Kidney capillary endothelial cell (primary cell): ENCODE results near the gene SGIP1.

Experiments
- DNase-seq: peaks from one replicate; pipeline ENCODE4 v3.0.0-alpha.2; 2018; ENCODE audit warnings: low spot score

The SGIP1 gene

DNA sequence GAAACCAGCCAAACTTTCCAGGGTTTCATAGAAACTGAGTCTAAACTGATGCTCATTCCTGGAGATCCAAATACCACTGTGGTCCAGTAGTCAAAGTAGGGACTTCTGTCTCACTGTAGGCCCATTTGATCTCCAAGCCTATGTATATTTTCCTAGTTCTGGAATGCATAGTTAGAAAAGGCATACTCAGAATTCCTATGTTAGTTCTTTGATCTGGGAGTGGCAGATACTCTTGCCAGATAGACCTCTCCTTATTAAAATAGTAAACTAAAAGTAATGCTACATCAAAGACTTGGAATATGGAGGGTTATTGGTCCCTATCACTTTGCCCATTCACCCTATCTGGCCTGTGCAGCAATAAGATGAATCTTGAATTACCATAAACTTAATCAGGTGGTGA is 10.4 kb upstream of the SGIP1 start:
- DNase-seq: no peak

DNA sequence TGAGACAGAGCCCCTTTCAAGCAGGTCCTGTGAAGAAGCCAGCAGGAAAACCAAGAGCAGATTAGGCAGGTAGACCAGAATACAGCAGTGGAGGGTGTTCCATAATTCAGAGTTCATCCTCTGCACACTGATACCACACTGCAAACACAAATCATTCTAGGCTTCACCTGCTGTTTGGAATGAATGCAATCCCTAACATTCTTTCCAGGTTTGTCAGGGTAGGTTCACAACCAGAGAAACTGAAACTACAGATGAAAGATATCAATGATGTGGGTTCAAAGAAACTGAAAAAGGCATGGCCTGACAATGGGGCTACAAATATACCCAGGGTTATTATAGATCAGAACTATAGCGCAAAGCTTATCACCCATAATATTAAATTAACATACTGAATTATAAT is 8.9 kb upstream of the SGIP1 start:
- DNase-seq: no peak

DNA sequence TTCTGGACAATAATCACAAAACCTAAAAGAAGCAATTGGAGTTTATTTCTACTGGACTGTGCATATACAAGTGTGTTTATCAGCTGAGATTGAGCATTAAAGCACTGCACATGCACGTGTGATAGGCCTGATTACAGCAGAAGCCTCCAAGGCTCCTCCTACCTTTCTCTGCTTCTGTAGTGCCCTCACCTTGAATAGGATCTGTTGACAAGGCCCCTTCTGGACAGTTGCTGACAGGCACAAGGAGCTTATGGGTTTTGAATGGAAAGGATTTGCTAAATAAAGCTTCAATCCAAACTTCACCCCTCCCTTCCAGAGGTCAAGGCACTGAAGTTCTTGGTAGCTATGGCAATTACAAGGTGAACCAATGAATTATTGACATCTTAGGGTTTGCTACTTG is 7.9 kb upstream of the SGIP1 start:
- DNase-seq: no peak

DNA sequence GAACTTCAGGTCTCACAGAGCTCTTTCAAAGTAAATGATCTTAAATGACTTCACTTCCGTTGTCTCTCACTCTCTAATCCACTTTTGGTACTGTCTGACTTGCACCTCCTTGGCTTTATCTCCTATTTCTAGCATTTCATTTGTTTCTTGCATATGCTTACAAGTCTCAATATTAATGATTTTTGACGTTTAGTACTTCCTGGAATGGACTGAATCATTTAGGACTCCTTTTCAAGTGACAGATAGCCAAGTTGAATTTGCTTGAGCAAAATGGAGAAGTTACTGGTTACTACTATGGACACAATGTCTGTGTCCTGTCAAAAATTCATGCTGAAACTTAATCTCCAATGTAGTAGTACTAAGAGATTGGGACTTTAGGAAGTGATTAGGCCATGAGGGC is 7.0 kb upstream of the SGIP1 start:
- no peak for DNase-seq

DNA sequence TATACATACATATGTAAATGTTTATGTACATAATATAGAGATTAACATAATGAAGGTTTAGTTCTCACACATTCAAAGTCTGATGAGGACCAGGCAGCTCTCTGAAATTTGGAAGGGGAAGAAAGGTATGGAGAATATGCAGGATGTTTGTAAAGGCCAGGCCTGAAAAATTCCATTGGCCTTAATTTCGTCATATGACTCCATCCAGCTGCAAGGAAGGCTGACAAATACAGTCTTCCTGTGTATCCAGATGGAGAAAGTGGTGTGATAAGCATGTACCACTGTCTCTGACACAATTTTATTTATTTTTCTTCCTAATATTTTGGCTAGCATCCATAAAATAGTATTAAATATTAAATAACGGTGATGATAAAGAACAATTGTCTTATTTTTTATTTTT is 6.3 kb upstream of the SGIP1 start:
- peak; percentile 76 for DNase-seq

DNA sequence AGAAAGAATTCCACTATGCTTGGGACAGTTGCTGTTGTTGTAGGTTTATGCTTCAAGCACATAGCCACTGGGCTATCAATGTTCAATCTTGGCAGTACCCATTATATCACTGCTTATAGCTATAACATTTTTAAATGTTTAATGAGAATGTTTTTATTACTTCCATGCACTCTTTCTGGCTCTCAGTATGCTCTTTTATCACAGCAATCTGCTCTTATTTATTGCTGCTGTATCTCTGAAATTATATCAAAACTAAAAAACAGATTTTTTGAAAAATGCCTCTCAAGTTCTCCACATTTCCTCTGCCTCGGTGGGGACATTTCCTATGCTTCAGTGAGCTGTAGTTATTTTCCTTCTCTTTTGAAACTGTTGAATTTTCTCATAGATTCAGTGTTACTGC is 5.4 kb upstream of the SGIP1 start:
- DNase-seq: no peak

DNA sequence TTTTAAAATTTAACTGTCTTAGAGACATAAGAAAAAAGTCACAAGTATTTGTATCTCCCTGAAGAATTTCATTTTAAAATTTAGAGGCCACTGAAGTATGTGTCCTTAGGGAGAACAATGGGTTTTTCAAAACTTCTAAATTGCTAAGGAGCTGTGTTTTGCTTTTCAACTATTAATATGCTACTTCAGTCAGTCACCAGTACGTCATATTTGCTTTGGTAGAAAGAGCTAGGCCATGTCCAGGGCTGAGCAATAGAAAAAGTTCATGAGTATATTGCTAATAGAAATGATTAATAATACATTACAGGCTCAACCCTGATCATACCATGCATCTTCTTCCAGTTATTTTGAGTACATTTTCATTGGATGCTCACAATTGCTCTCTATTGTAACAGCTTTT is 1.7 kb upstream of the SGIP1 start:
- no peak for DNase-seq

DNA sequence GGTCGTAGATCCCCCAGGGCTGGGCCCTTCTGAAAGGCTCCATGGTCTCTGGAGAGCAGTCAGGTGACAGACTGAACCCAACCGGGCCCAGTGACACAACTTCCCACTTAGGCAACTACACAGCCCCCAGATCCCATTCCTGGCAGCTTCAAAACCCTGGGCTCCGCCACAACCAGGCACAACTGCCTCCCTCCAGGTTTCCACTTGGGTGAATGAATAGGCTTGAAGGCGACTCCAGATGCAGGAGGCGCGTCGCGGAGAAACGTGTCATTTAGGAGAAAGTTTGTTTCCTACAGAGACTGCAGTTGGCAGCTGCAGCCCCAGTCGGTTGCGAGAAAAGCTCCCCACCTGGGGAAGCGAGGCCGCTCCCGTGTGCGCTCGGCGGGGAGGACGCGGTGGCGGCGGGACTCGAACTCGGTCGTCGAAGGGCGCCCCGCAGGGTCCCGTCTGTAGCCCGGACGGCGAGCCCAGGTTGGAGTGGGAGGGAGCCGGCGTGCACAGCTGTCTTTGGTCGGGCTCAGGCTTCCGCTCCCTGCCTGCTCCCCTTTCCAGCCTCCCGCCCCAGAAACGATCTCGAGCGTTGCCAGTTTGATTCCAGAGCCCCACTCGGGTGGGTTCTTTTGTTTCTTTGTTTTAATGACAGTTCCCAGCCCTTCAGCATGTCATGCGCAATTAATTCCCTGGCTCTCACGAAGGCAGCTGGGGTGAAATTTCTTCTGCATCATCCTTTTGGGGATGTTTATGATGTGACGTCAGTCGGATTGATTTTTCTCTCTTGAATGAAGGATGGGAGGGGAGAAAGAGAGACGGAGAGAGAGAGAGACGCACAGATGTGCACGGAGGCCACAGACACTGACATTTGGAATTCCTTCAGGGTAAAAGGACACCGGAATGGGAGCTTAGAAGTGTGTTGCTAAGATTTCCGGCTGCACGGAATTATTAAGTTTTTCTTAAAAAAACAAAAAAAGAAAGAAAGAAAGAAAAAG is 862 bp upstream of the SGIP1 start:
- no peak for DNase-seq

DNA sequence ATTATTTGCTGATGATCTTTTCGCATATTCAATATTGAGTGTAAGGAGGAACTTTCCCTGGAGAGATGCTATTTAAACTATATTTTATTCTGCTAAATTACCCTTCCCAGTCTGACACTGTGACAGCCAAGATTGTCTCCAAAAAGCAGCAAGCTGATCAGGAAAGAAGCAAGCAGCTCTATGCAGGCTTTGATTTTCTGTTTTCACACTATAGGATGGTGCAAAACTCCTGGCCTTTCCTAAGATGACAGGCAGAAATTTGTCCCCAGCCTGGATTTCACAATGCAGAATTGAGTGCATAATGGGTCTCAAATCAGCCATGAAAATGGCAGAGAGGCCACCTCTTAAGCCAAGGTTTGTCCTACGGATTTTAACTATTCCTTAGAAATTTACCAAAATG is 1.1 kb downstream of the SGIP1 start:
- DNase-seq: no peak

DNA sequence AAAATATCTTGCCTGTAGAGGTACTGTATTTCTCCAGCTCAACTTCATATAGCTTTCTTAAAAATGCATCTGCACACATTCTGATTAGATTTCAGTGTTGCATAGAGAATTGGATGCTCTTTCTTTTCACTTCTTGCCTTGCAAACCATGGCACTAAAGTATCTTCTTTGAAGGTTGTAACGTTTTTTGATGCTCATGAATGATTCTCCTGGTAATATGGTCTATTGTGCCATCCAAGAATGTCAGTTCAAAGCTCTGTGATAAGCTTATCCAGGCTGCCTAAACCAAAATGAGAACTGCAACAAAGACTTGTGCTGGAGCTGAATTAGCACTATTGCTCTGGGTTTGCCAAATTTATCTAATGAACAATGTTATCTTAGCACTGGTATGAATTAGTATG is 1.9 kb downstream of the SGIP1 start:
- no peak for DNase-seq

DNA sequence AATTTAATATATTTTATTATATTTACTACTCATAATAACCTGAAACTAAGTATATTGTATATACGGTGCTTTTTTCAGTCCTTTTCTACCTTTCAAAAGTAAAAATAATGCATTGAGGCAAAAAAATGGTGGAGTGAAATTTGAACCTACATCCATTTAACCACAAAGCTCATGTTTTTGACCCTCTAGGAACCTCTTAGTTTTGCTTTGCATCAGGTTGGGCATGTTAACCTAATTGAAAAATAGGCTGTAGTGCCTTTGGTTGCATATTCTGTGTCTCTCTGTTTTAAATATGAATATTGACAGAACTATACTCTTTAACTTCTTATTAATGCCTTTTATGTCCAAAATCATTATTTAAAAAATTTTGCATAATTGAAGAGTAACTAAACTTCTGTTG is 3.8 kb downstream of the SGIP1 start:
- no peak for DNase-seq

DNA sequence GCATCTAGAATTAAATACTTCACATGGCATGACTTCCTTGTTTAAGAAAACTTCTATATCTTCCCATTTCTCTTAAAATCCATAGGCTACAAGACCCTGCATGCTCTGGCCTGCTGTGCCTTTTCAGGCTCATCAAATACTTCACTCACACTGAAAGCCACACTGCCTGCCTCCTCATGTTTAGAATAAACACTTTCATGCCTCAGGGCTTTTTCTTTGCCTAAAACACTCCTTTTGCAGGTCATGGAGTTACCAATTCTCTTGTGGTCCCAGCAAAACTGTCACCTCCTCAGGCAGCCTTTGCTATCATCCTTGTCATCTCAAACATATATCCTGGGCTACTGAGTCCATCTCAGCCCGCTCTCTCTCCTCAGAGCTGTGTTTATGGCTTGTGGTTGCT is 5.5 kb downstream of the SGIP1 start:
- DNase-seq: no peak

DNA sequence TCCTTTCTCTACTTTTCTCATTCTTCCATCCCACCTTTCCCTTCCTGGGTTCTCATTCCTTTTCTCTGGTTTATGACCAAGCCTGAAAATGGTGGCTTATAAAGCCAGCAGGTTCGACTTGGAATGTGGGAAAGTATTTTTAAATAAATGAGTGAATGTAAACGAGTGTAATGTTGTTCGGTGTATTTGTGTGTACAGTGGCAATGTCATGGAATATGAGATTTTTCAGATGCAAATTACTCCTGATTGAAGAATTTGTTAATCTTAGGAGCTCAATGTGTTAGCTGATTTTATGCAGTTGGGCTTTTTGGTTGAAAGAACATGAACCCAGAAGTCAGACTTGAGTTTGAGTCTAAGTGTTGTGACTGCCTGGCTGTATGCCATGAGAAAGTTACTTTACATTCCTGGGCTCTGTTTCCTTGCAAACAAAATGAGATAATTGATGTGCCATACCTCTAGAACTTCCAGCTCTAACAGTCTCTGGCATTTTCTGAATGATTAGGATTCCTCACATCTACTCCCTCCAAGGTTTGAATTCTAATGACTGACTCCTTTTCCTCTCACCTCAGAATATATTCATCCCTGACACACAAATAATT is 6.6 kb downstream of the SGIP1 start:
- no peak for DNase-seq

DNA sequence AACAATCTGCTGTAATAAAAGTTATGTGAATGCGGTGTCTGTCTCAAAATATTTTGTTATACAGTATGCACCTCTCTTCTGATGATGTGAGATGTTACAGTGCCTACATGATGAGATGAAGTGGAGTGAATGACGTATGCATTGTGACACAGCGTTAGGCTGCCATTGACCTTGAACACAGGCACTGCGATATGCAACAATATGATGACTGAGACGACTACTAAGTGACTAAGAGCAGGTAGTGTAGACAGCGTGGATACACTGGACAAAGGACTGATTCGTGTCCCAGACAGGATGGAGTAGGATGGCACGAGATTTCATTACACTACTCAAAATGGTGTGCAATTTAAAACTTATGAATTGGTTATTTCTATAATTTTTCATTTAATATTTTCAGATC is 8.4 kb downstream of the SGIP1 start:
- DNase-seq: no peak

DNA sequence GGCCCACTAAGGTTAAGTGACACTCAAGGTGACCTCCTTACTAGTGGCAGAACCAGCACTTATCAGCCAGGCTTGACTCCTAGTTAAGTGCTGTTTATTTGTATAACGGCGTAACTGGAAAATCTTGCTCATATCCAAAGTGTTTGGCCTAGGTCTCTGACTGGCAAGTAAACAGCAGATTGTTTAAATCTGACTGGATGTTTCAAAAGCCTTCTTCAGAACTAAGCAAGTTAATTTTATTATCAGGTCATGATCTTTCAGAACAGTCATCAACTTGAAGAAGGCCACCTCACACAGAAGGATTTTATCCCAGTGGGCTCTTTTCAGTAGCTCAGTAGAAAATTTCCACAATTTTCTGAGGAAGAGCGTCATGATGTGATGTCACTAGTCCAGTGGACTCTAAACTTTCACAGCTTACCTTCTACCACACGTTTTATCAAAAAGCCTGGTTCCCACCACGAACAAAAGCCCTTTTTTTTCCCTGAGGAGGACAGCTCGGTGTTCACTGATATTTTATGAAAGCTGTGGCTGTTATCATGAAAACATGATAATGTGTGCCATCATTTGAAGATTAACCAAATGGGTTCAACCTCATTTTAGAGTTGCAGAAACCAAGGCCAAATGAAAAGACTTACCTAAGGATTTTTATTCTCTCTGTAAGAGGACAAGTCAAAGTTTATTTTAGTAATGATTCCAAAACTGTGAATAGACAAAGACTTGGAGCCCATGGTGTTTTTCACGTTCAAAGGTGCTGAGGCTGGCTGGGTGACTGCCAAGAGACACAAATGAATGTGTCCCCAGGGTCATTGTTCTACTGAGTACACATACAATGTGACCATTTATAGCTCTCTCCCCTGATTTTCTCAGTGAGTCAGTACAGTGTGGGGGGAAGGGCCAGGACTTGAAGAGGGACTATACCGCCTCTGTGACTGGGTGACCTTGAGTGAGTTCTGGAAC is 9.1 kb downstream of the SGIP1 start:
- peak; percentile 90 for DNase-seq

DNA sequence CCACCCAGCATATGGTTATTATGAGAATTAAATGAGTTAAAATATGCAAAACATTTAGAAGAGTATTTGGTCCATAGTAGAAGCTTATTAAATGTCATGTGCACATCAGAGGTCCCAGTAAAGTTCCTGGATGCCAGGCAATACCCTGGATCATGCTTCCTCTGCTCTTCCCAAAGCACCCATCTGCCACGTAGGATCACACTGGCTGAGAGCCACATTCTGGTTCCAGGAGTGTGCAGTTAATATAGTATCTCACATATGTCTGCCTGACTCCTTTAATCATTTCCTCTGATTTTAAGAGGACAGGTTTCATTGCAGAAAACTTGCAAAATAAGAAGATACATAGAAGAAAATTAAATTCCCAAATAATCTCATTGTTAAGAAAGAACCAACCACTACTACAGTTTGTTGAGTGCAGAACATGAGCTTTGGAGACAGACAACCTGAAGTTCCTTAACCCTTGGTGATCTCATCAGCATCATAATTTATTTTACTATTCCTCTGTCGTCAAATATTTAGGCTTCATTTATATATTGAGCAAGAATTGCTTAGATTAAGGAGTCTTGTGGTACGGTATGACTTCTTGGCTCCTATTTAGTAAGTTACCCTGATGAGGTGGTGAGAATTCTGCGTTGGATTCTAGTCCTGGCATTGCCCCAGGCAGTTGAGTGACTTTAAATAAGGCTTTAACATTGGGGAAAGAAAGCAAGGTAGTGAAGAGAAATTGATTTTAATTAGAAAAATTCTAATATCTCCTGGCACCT is 12.3 kb downstream of the SGIP1 start:
- no peak for DNase-seq

DNA sequence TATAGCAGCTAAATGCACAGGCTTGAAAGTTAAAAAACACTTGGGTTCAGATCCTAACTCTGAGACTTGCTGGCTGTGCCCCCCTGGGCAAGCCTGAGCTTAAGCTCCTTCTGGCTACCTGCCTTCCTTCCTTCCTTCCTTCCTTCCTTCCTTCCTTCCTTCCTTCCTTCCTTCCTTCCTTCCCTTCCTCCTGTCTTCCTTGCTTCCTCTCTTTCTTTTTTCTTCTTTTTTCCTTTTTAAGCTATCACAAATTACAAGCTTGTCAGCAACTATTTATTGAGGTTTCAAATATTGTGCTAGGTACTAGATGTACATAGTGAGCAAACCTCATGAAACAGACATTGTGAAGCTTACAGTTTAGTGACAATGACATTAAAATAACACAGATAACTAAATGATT is 15.1 kb downstream of the SGIP1 start:
- no peak for DNase-seq

DNA sequence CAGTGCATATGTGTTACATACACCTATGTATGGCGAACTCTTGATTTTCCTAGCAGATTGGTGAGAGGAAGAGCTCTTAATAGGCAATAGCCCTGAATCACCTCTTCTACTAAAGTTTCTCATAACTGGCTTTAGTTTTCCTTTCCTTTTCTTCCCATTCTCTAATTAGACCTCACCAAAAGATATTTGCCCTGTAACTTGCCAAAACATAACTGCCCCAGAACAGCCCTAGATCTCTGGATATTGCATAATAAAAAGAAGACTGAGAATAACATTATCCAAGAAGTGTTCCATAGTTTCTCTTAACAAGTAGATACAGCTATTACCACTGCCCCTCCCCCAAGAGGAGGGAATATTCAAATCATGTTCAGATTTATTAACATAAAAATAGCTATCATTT is 16.3 kb downstream of the SGIP1 start:
- no peak for DNase-seq

DNA sequence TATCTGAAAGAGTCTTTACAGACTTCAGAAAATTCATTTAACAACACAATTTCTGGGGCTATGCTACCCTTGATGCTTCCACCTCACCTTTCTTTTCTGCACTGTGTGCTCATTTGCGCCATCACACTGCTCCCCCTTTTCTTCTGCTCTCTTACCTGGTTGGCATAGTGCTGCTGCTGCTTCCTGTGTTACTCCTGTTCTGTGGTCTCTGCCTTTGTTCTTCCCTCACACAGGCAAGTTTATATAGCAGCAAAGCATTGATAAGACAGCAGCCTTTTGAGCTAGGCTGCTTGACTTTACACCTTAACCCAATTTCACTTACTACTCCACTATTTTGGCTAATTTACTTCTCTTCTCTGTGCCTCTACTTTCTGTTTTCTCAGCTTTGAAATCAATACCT is 18.3 kb downstream of the SGIP1 start:
- DNase-seq: no peak

DNA sequence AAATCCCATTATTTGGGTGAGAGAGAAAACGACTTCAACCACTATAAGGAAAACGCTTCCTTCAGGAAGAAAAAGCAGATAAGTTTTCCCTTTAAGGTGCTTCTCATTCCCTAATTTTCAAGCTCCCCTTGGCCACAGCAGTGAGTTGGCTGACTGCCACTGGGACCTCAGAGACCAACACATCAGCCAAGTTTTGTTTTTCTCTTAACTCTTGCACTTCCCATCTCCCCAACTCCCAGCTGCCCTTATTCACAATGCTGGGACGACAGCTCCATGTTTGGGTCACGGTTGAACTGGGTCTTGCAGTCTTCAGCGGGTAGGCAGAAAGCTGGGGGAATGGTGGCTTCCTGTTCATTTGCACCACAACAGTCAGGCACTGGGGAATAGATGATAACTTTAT is 18.9 kb downstream of the SGIP1 start:
- no peak for DNase-seq

DNA sequence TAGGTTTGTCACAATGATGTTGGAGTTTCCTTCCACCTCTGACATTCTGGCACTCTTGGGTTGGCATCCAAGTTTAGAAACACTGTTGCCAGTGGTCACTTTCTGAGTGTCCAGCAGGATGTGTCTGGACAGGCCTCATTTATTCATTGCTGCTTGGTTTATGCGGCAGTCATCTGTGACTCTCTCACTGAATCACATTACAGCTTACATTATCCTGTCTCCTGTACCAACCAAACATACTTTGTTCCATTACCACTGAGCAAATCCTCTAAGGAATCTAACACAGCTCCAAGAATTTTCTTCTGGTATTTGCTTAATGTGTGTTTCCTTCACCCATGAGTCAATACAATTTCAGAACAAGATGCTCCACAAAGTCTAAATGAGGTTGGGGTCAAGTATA is 19.9 kb downstream of the SGIP1 start:
- no peak for DNase-seq

DNA sequence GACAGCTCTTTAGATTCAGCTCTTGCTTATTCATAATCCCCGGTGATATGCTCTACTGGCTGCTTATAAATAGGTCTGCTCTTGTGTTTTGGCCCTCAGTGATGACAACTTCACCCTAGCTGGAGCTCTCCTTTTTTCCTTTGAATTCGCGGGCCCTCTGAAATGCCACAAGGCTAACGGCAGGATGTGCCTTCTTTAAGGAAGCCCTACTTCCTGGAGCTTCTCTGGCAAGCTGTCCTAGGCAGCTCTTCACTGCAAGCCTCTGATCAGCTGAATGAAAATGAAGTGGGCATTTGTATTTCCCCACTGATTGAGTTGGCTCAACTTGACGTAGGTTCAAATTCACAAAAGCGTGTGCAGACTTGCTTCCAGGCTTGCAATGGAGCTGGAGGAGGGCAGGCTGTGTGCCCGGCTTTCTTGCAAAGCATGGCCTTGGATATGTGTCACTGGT is 22.2 kb downstream of the SGIP1 start:
- no peak for DNase-seq
